ENCODE results near the gene MT1H. TPM values are rescaled to one million over a fixed set of nuclear protein-coding genes. Genes with fewer than 3 reads are reported as not detected.

The MT1H gene
- polyA plus RNA-seq, 3 donors: 0.76 TPM; not detected in 2

GRCh38 chr16:56657555-56658326 is 11.9 kb upstream of the MT1H start, which contains the start of gene MT1F:
TSS of gene MT1F (plus strand) at chr16:56657959. CDS start at chr16:56658059, 100 bp downstream.
- no peaks in the 10 kb centered on the region for H4K20me1 ChIP-seq (ENCODE audit: insufficient read depth, low read length)
- H3K27me3 ChIP-seq (ENCODE audit: control insufficient read depth in 2 of 2, insufficient read depth in 2 of 2, low read length in 2 of 2): peaks cover 8 to 30% of the 10 kb centered on the region in 2 donors
- H3K4me2 ChIP-seq (replicated peaks; ENCODE audit: extremely low read depth, low read length, poor library complexity, severe bottlenecking): peak within 1 kb of the TSS; percentile 99
- peaks cover 12 to 20% of the 10 kb centered on the region in 2 donors for H3K4me1 ChIP-seq (ENCODE audit: control insufficient read depth in 1 of 2, insufficient read depth in 2 of 2, low read length in 2 of 2)
- peak within 1 kb of the TSS; percentile 63 for H3K9ac ChIP-seq (ENCODE audit: insufficient read depth, low read length, poor library complexity, severe bottlenecking)
- H3K9me3 Mint-ChIP-seq: peaks cover 0 to 4% (median 2%) of the 10 kb centered on the region in 7 donors
- H3K36me3 ChIP-seq (replicated peaks in 1 of 2; ENCODE audit: control insufficient read depth in 1 of 2, insufficient read depth in 2 of 2, low read length in 2 of 2): no peaks in the 10 kb centered on the region
- DNase-seq: peak; percentile 30 to 66 (median 48)
- H3K4me3 Mint-ChIP-seq: peak within 1 kb of the TSS; percentile 96 to 99
- H3K27ac Mint-ChIP-seq: peak within 1 kb of the TSS in 5 of 7 donors; percentile 47 to 80 (median 75)
- no peaks in the 10 kb centered on the region for H3K79me2 ChIP-seq (ENCODE audit: insufficient read depth, low read length)
- peaks cover 34 to 38% (median 38%) of the 10 kb centered on the region in 3 donors for H3K27me3 Mint-ChIP-seq (ENCODE audit: low read depth in 3 of 3)
- peak within 1 kb of the TSS in 1 of 2 donors; percentile 47 for H3K27ac ChIP-seq (ENCODE audit: low read depth in 1 of 2, low read length in 2 of 2)
- H2AFZ ChIP-seq (ENCODE audit: insufficient read depth, low read depth, low read length, poor library complexity, severe bottlenecking): peak within 1 kb of the TSS; percentile 85
- peak within 1 kb of the TSS; percentile 67 to 82 (median 67) for H3K4me3 ChIP-seq (replicated peaks in 1 of 3; ENCODE audit: low read depth in 2 of 3, low read length in 3 of 3)
- no peaks in the 10 kb centered on the region for H3K9me3 ChIP-seq (replicated peaks in 1 of 2; ENCODE audit: control insufficient read depth in 1 of 2, insufficient read depth in 1 of 2, low read length in 2 of 2)
- WGBS (ENCODE audit: insufficient coverage): under 1% methylated on average over 43 of the region's 46 CpGs
- peaks cover 24 to 27% of the 10 kb centered on the region in 2 donors for H3K36me3 Mint-ChIP-seq
- intact Hi-C loops (cut with micrococcal nuclease): no loop called here
- H3K4me1 Mint-ChIP-seq: peaks cover 21% of the 10 kb centered on the region
- no peak for TF ChIP-seq CTCF (IDR thresholded peaks at IDR 0.05)

- Mint-ChIP-seq H3K27me3 (ENCODE audit: low read depth in 3 of 3) (peaks cover 39 to 44% (median 42%) of the 10 kb centered on the region in 3 donors), H3K27ac (peak overlapping the region in 1 of 7 donors; percentile 75), H3K4me1 (peaks cover 21% of the 10 kb centered on the region), H3K9me3 (peaks cover 0 to 4% (median 2%) of the 10 kb centered on the region in 7 donors), H3K4me3 (peak overlapping the region; percentile 96 to 99), H3K36me3 (peaks cover 24 to 27% of the 10 kb centered on the region in 2 donors)
- intact Hi-C loops (cut with micrococcal nuclease): no loop called here
- H3K4me2 ChIP-seq (replicated peaks; ENCODE audit: extremely low read depth, low read length, poor library complexity, severe bottlenecking): peak overlapping the region; percentile 99
- peaks cover 14 to 34% of the 10 kb centered on the region in 2 donors for H3K27me3 ChIP-seq (ENCODE audit: control insufficient read depth in 2 of 2, insufficient read depth in 2 of 2, low read length in 2 of 2)
- H3K4me1 ChIP-seq (ENCODE audit: control insufficient read depth in 1 of 2, insufficient read depth in 2 of 2, low read length in 2 of 2): peaks cover 12 to 20% of the 10 kb centered on the region in 2 donors
- no peaks in the 10 kb centered on the region for H3K79me2 ChIP-seq (ENCODE audit: insufficient read depth, low read length)
- no peak for TF ChIP-seq CTCF (IDR thresholded peaks at IDR 0.05)
- H3K27ac ChIP-seq (ENCODE audit: low read depth in 1 of 2, low read length in 2 of 2): no peak overlapping the region
- no peaks in the 10 kb centered on the region for H4K20me1 ChIP-seq (ENCODE audit: insufficient read depth, low read length)
- no peaks in the 10 kb centered on the region for H3K36me3 ChIP-seq (replicated peaks in 1 of 2; ENCODE audit: control insufficient read depth in 1 of 2, insufficient read depth in 2 of 2, low read length in 2 of 2)
- WGBS (ENCODE audit: insufficient coverage): 44% methylated on average over 8 of the region's 10 CpGs
- peak overlapping the region; percentile 85 for H2AFZ ChIP-seq (ENCODE audit: insufficient read depth, low read depth, low read length, poor library complexity, severe bottlenecking)
- H3K9ac ChIP-seq (ENCODE audit: insufficient read depth, low read length, poor library complexity, severe bottlenecking): peak overlapping the region; percentile 63
- H3K4me3 ChIP-seq (replicated peaks in 1 of 3; ENCODE audit: low read depth in 2 of 3, low read length in 3 of 3): peak overlapping the region; percentile 67 to 82 (median 67)
- DNase-seq: no peak
- no peaks in the 10 kb centered on the region for H3K9me3 ChIP-seq (replicated peaks in 1 of 2; ENCODE audit: control insufficient read depth in 1 of 2, insufficient read depth in 1 of 2, low read length in 2 of 2)
Measured at GRCh38 chr16:56658327-56658875, 11.2 kb upstream of the MT1H start.
